Lower leg skin (tissue), 4 donors: ENCODE results near the gene SPI1. TPM values are rescaled to one million over a fixed set of nuclear protein-coding genes. Genes with fewer than 3 reads are reported as not detected.

Experiments
- DNase-seq, 2 donors: peaks; one replicate each; pipeline ENCODE4 v3.0.0-alpha.2; 2019; ENCODE audit warnings: low spot score in 2 of 2
- H3K4me3 ChIP-seq: fragments of 200-600 bp; sonication (generic); 2 replicates; pipeline ENCODE4 v1.5.1; 2017; ENCODE audit warnings: mild to moderate bottlenecking, low read depth; ENCODE audit not compliant: poor library complexity, severe bottlenecking
- CTCF ChIP-seq, 3 donors: fragments of 450-650 bp; IDR thresholded peaks; one replicate each; pipeline ENCODE4 v1.5.1; 2016; ENCODE audit warnings: antibody characterized with exemption in 3 of 3, mild to moderate bottlenecking in 3 of 3, moderate library complexity in 2 of 3
- POLR2A ChIP-seq, 2 donors: fragments of 450-650 bp; IDR thresholded peaks; one replicate each; pipeline ENCODE4 v1.6.1; 2016 to 2017; ENCODE audit warnings: antibody characterized with exemption in 2 of 2, mild to moderate bottlenecking in 1 of 2, moderate library complexity in 1 of 2
- WGBS, 2 donors: methylation state at CpG; one replicate each; pipeline ENCODE4 v1.1.5; 2018; 5-methylcytosine and 5-hydroxymethylcytosine counted together
- intact Hi-C: fragments of 100-400 bp; cut with DNase I; formaldehyde crosslinking; loops from one replicate; pipeline ENCODE4 v1.15.0; 2023; ENCODE audit warnings: low total_unique reads
- total RNA-seq, 4 donors: library from RNA; depleted of rRNA; stranded (reverse); fragments of >200 nt; gene quantifications; one replicate each; pipeline ENCODE4 v1.1.0, GENCODE V29; 2016

SPI1 gene
- total RNA-seq, 4 donors from 2014 or later: 7.7 to 13.4 (median 10.6) TPM

GRCh38 chr11:47391711-47392432 is 13.5 kb upstream of the SPI1 start:
- WGBS, 2 donors: 87 to 93% methylated on average over 16 of the region's 16 CpGs
- TF ChIP-seq POLR2A (IDR thresholded peaks at IDR 0.05): no peak
- TF ChIP-seq CTCF (IDR thresholded peaks at IDR 0.05): no peak
- intact Hi-C loops: no loop called here
- H3K4me3 ChIP-seq: no peak overlapping the region
- no peak for DNase-seq

GRCh38 chr11:47391077-47391583 is 12.8 kb upstream of the SPI1 start:
- WGBS, 2 donors: 80 to 84% methylated on average over 11 of the region's 11 CpGs
- intact Hi-C loops: no loop called here
- TF ChIP-seq POLR2A (IDR thresholded peaks at IDR 0.05) (no peak), CTCF (IDR thresholded peaks at IDR 0.05) (no peak)
- no peak overlapping the region for H3K4me3 ChIP-seq
- peak in 1 of 2 donors; percentile 26 for DNase-seq

- no peak for TF ChIP-seq CTCF (IDR thresholded peaks at IDR 0.05)
- no peak for TF ChIP-seq POLR2A (IDR thresholded peaks at IDR 0.05)
- intact Hi-C loops: no loop called here
- 88 to 95% methylated on average over 6 of the region's 6 CpGs for WGBS, 2 donors
- H3K4me3 ChIP-seq: no peak overlapping the region
- DNase-seq: no peak
Measured at GRCh38 chr11:47390422-47390760, 12.0 kb upstream of the SPI1 start.

- no peak for TF ChIP-seq POLR2A (IDR thresholded peaks at IDR 0.05)
- no peak for TF ChIP-seq CTCF (IDR thresholded peaks at IDR 0.05)
- no peak overlapping the region for H3K4me3 ChIP-seq
- intact Hi-C loops: no loop called here
- 85 to 91% methylated on average over 17 of the region's 17 CpGs for WGBS, 2 donors
- no peak for DNase-seq
Measured at GRCh38 chr11:47389577-47390421, 11.5 kb upstream of the SPI1 start.

GRCh38 chr11:47388697-47389576 is 10.6 kb upstream of the SPI1 start:
- intact Hi-C loops: no loop called here
- DNase-seq: peak in 1 of 2 donors; percentile 55
- TF ChIP-seq CTCF (IDR thresholded peaks at IDR 0.05) (no peak), POLR2A (IDR thresholded peaks at IDR 0.05) (no peak)
- 52 to 64% methylated on average over 14 to 28 of the region's 28 CpGs for WGBS, 2 donors
- no peak overlapping the region for H3K4me3 ChIP-seq
